Kidney (tissue), 14 donors: ENCODE measurements around the gene GALNT7. TPM values are rescaled to one million over a fixed set of nuclear protein-coding genes. Genes with fewer than 3 reads are reported as not detected.

Source experiments
- DNase-seq, 5 donors: peaks; one replicate each; pipeline ENCODE4 v3.0.0-alpha.2; 2013 to 2020
- FAIRE-seq: peaks from 2 replicates; lab custom pipeline; 2012; peaks lifted over from hg19 to GRCh38; lab: Jason Lieb, UNC
- H3K27ac ChIP-seq, 2 donors: one replicate each; pipeline ENCODE4 v1.7.0; 2013; ENCODE audit warnings: low read depth in 2 of 2, low read length in 2 of 2, inconsistent platforms in 1 of 2
- H3K27me3 ChIP-seq: one replicate; pipeline ENCODE4 v1.7.1; 2013; ENCODE audit warnings: low read length, inconsistent platforms; ENCODE audit not compliant: control insufficient read depth, insufficient read depth
- H3K36me3 ChIP-seq, 3 donors: one replicate each; pipeline versions ENCODE4 v1.7.0 to v1.7.1; 2013; ENCODE audit warnings: low read length in 3 of 3, control low read depth in 1 of 3, inconsistent platforms in 1 of 3; ENCODE audit not compliant: insufficient read depth in 3 of 3, control insufficient read depth in 2 of 3
- H3K4me1 ChIP-seq, 3 donors: one replicate each; pipeline versions ENCODE4 v1.7.0 to v1.7.1; 2013; ENCODE audit warnings: low read length in 3 of 3, inconsistent platforms in 1 of 3, low read depth in 1 of 3; ENCODE audit not compliant: control insufficient read depth in 2 of 3, insufficient read depth in 2 of 3
- H3K4me3 ChIP-seq, 3 donors: one replicate each; pipeline versions ENCODE4 v1.7.0 to v1.8.1; 2013; ENCODE audit warnings: low read length in 3 of 3, control low read depth in 1 of 3, inconsistent platforms in 1 of 3
- H3K9ac ChIP-seq, 3 donors: one replicate each; pipeline versions ENCODE4 v1.7.0 to v1.7.1; 2013; ENCODE audit warnings: low read length in 3 of 3, control low read depth in 1 of 3, inconsistent platforms in 1 of 3
- H3K9me3 ChIP-seq, 3 donors: one replicate each; pipeline versions ENCODE4 v1.7.0 to v1.7.1; 2013; ENCODE audit warnings: low read length in 3 of 3, control low read depth in 1 of 3, inconsistent platforms in 1 of 3; ENCODE audit not compliant: control insufficient read depth in 2 of 3, insufficient read depth in 1 of 3
- CTCF ChIP-seq: IDR thresholded peaks from 3 replicates; pipeline ENCODE4 v1.5.1; 2012; ENCODE audit warnings: mild to moderate bottlenecking, moderate library complexity, borderline replicate concordance; ENCODE audit not compliant: insufficient read depth; ENCODE audit errors: extremely low read depth
- intact Hi-C: fragments of 100-400 bp; cut with DNase I; formaldehyde crosslinking; loops from one replicate; pipeline ENCODE4 v1.11.1; 2022
- polyA plus RNA-seq: library from polyadenylated mRNA; stranded (reverse); fragments of 350-450 nt; fragmentation: Illumina TruSeq; extraction: RNeasy Lipid Tissue Mini Kit (QIAGEN cat#74804); gene quantifications from one replicate; pipeline ENCODE4 v1.2.3, GENCODE V29; 2014; ENCODE audit warnings: low read depth, low replicate concordance; ENCODE audit not compliant: insufficient read depth
- total RNA-seq: library from RNA; stranded (reverse); fragmentation: NEBNext Ultra II Directional; extraction: Animal tissue kit (Norgen Biotek cat#: 25700); gene quantifications from one replicate; pipeline ENCODE4 v1.2.1, GENCODE V29; 2021
- donor health status: control.
- donor health status: control.
- donor health status: control.
- donor health status: control.
- donor health status: control.
- donor health status: DM: yes; HTN: yes; CAD: no.
- donor health status: Normal renal cell carcinoma (clear cell type).

GALNT7 gene
- total and polyA plus RNA-seq, 2 donors from 2014 or later: 3.8 to 25.6 TPM

DNA sequence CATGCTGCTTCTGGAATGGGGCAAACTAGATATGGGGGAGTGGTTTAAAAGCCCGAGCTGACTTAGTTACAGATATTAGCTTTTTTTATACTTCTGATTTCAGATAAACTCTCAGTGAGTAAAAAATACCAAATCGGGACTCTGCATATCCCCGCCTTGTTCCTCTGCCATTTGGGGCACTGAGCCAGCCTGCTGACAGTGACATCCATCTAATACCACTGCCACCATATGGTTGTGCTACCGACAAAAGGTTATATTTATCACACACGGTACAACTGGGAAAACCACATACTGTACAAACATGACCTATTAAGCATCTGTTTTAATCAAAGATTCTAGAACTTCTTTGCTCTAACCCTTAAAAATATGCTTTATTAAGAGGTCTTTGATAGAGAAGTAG, 78.7 kb downstream of the GALNT7 start:
- Histone ChIP-seq H3K27ac (no peak overlapping the region), H3K9ac (no peak overlapping the region), H3K4me1 (no peaks in the 10 kb centered on the region), H3K36me3 (no peaks in the 10 kb centered on the region), H3K27me3 (no peaks in the 10 kb centered on the region), H3K9me3 (no peaks in the 10 kb centered on the region), H3K4me3 (no peak overlapping the region)
- FAIRE-seq (no peak), DNase-seq (no peak)
- intact Hi-C loops: no loop called here
- TF ChIP-seq CTCF: no peak

- Histone ChIP-seq H3K27me3 (no peaks in the 10 kb centered on the region), H3K4me3 (no peak overlapping the region), H3K27ac (no peak overlapping the region), H3K9ac (no peak overlapping the region), H3K9me3 (no peaks in the 10 kb centered on the region), H3K36me3 (no peaks in the 10 kb centered on the region), H3K4me1 (no peaks in the 10 kb centered on the region)
- TF ChIP-seq CTCF: no peak
- FAIRE-seq: no peak
- DNase-seq: no peak
- intact Hi-C loops: no loop called here
These were observed 80.1 kb downstream of the GALNT7 start for GRCh38 chr4:173248690-173249089.

DNA sequence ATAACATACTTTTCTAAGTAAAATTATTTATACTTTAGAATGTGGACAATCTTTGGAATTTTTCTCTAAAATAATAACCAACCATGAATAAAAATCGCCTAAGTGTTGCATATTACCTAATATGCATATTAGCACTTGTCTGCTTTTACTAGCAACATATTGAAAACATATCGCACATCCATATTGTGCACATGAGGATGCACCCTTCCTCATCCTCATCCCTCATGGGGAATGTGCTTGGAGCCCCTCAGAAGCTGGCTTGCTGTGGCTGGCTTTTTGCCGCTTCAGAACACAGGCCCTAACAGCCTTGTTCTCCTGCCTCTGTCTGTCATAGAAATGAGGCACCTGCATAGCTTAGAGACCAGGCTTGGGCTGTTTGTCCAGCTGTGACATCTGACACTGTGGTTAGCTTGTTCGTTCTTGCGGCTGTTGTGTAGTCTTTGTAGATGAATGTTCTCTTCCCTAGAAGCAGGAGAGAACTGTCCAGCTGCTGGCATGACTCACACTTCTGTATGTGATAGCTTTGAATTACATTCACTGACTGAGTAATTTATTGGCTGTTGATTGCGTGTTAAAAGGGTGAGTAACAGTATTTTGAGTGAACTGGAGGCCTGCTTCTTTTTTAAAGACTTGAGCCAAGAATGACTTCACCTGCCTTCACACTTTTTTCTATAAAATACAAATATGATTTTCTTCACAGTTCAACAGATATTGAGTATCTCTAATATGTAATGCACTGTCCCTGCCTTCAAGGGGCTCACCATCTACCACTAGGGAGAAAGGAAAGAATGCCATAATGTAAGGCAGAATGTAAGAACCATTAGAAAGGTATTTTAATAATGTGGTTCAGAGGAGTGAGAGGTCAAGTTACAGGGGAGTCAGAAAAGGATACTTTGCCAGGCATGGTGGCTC, 83.7 kb downstream of the GALNT7 start:
- no peak overlapping the region for H3K9ac ChIP-seq
- DNase-seq (peak in 4 of 5 donors; percentile 55 to 91 (median 84)), FAIRE-seq (no peak)
- TF ChIP-seq CTCF: no peak
- no peaks in the 10 kb centered on the region for H3K27me3 ChIP-seq
- H3K4me3 ChIP-seq: no peak overlapping the region
- intact Hi-C loops: loop anchor here (10.0 kb wide), 1 partner anchor 227 kb away; no protein-coding TSS in a partner anchor
- no peaks in the 10 kb centered on the region for H3K36me3 ChIP-seq
- no peaks in the 10 kb centered on the region for H3K4me1 ChIP-seq
- no peak overlapping the region for H3K27ac ChIP-seq
- no peaks in the 10 kb centered on the region for H3K9me3 ChIP-seq
